ENCODE data around the gene ATP9A. TPM values are rescaled to one million over a fixed set of nuclear protein-coding genes. Genes with fewer than 3 reads are reported as not detected.

ATP9A gene
- total and polyA plus RNA-seq, 2 of the 8 experiments (the other 6 are each of a cell fraction or from before 2014, with no cell fraction given), result 5.0 to 6.4 TPM

- TF ChIP-seq CHD7 (IDR thresholded peaks at IDR 0.05; ENCODE audit: insufficient replicate concordance, low read length) (no peak), SP2 (IDR thresholded peaks at IDR 0.05; ENCODE audit: low read length) (no peak), FOSL1 (IDR thresholded peaks at IDR 0.05; ENCODE audit: insufficient read depth, low read depth, low read length) (no peak), USF2 (IDR thresholded peaks at IDR 0.05; ENCODE audit: low read length) (no peak), RXRA (IDR thresholded peaks at IDR 0.05; ENCODE audit: insufficient read depth, low read depth, low read length) (no peak), RAD21 (IDR thresholded peaks at IDR 0.05 in 1 of 2, conservative IDR thresholded peaks at IDR 0.05 in 1 of 2; ENCODE audit: low read depth in 2 of 2, low read length in 2 of 2) (no peak), BCL11A (IDR thresholded peaks at IDR 0.05; ENCODE audit: low read depth in 2 of 2, low read length in 2 of 2) (no peak), GABPA (IDR thresholded peaks at IDR 0.05; ENCODE audit: borderline replicate concordance, insufficient read depth, low read length) (no peak)
Observed at GRCh38 chr20:51789434-51789833, 21.2 kb upstream of the ATP9A start (continued).

All from H1 (cell line).